Mesothelial cell of epicardium (in vitro differentiated cells): ENCODE results near the gene EIF4G3. TPM values are rescaled to one million over a fixed set of nuclear protein-coding genes. Genes with fewer than 3 reads are reported as not detected.
A peak's percentile ranks its signal among the peaks of the same experiment; 100 is the strongest.

ENCODE experiments used
- DNase-seq, 2 experiments: peaks; one replicate each; pipeline ENCODE4 v3.0.0; 2021; ENCODE audit warnings: low spot score in 2 of 2; ENCODE audit not compliant: unreplicated experiment in 2 of 2
- H3K27ac Mint-ChIP-seq: 2 replicates; pipeline ENCODE4 v1.8.0; 2021; ENCODE audit warnings: mixed read lengths
- H3K27me3 Mint-ChIP-seq: 2 replicates; pipeline ENCODE4 v1.8.0; 2021; ENCODE audit warnings: low read depth, mixed read lengths
- H3K36me3 Mint-ChIP-seq: 2 replicates; pipeline ENCODE4 v1.8.0; 2021; ENCODE audit warnings: mixed read lengths
- H3K4me1 Mint-ChIP-seq: 2 replicates; pipeline ENCODE4 v1.8.0; 2021; ENCODE audit warnings: mixed read lengths
- H3K4me3 Mint-ChIP-seq: 2 replicates; pipeline ENCODE4 v1.8.0; 2021; ENCODE audit warnings: mild to moderate bottlenecking, moderate library complexity, mixed read lengths
- H3K9me3 Mint-ChIP-seq: 2 replicates; pipeline ENCODE4 v1.8.0; 2021; ENCODE audit warnings: mixed read lengths
- total RNA-seq: library from RNA; stranded (reverse); gene quantifications from 3 replicates; pipeline ENCODE4 v1.2.1, GENCODE V29; 2021
- TF ChIP-seq, protein P1 (sequence below): fragments of 200-600 bp; sonication (generic); IDR thresholded peaks from one replicate; pipeline ENCODE4 v1.5.0; 2021; ENCODE audit warnings: antibody characterized with exemption; ENCODE audit not compliant: unreplicated experiment

The EIF4G3 gene
- total RNA-seq, 1 donor from 2014 or later, result 106 TPM

DNA sequence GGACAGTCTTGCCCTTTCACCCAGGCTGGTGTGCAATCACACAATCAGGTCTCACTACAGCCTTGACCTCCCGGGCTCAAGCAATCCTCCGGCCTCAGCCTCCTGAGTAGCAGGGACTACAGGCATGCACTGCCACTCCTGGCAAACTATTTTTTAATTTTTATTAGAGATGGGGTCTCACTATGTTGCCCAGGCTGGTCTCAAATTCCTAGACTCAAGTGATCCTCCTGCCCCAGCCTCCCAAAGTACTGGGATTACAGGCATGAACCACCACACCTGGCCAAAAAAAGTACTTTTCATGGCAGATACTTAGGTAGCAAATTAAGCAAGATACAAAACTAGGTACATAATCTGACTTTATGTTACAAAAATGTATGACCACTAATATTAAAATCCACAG is 8.3 kb downstream of the EIF4G3 start:
- Mint-ChIP-seq H3K27me3 (no peaks in the 10 kb centered on the region), H3K4me1 (peaks cover 13% of the 10 kb centered on the region), H3K36me3 (peaks cover 25% of the 10 kb centered on the region), H3K4me3 (no peak overlapping the region), H3K9me3 (peaks cover 4% of the 10 kb centered on the region), H3K27ac (no peak overlapping the region)
- no peak for DNase-seq
- TF ChIP-seq, protein P1, sequence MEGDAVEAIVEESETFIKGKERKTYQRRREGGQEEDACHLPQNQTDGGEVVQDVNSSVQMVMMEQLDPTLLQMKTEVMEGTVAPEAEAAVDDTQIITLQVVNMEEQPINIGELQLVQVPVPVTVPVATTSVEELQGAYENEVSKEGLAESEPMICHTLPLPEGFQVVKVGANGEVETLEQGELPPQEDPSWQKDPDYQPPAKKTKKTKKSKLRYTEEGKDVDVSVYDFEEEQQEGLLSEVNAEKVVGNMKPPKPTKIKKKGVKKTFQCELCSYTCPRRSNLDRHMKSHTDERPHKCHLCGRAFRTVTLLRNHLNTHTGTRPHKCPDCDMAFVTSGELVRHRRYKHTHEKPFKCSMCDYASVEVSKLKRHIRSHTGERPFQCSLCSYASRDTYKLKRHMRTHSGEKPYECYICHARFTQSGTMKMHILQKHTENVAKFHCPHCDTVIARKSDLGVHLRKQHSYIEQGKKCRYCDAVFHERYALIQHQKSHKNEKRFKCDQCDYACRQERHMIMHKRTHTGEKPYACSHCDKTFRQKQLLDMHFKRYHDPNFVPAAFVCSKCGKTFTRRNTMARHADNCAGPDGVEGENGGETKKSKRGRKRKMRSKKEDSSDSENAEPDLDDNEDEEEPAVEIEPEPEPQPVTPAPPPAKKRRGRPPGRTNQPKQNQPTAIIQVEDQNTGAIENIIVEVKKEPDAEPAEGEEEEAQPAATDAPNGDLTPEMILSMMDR, result no peak

DNA sequence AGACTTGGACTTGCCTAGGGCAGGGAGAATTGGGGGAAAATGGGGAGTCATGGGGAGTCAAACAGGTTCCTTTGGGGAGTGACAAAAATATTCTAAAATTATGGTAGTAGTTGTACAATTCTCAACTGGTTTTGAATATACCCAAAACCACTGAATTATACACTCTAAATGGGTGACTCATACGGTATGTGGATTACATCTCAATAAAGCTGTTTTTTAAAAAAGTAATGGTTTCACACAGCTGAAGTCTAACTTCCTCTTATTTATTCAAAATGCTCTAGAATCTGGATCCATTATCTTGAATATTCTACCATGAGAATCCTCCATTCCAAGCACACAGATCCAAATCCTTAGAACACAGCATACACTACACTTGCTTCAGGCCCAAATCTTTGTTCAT is 11.1 kb downstream of the EIF4G3 start:
- peaks cover 38% of the 10 kb centered on the region for H3K36me3 Mint-ChIP-seq
- TF ChIP-seq, protein P1, result no peak
- no peak overlapping the region for H3K27ac Mint-ChIP-seq
- H3K4me1 Mint-ChIP-seq, result peaks cover 4% of the 10 kb centered on the region
- DNase-seq, result no peak
- no peak overlapping the region for H3K4me3 Mint-ChIP-seq
- H3K27me3 Mint-ChIP-seq, result no peaks in the 10 kb centered on the region
- peaks cover 4% of the 10 kb centered on the region for H3K9me3 Mint-ChIP-seq

DNA sequence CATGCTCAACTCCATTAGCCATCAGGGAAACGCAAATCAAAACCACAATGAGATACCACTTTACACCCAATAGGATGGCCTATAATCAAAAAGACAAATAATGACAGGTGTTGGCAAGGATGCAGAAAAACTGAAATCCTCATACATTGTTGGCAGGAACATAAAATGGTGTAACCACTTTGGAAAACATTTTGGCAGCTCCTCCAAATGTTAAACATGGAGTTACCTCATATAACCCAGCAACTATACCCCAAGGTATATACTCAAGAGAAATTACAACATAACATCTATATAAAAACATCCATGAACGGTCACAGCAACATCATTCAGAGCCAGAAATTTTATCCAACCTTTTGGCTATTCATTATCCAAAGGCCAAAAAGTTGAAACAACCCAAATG is 11.6 kb downstream of the EIF4G3 start:
- Mint-ChIP-seq H3K27ac (no peak overlapping the region), H3K4me3 (no peak overlapping the region), H3K4me1 (peaks cover 4% of the 10 kb centered on the region), H3K36me3 (peaks cover 43% of the 10 kb centered on the region), H3K27me3 (no peaks in the 10 kb centered on the region), H3K9me3 (peaks cover 4% of the 10 kb centered on the region)
- no peak for DNase-seq
- TF ChIP-seq, protein P1, result no peak

DNA sequence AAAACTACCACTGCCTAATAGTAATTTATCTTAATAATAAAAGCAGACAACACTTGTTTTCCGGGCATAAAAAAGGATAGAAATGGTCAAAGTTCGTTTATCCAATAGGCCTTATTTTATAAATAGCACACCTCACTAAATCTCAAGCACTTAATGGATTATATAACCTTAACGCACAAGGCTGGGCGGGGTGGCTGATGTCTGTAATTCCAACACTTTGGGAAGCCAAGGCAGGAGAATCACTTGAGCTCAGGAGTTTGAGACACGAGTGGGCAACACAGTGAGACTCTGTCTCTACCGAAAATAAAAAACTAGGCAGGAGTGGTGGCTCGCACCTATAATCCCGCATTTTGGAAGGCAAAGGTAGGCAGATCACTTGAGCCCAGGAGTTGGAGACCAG is 12.4 kb downstream of the EIF4G3 start:
- Mint-ChIP-seq H3K27ac (no peak overlapping the region), H3K9me3 (peaks cover 4% of the 10 kb centered on the region), H3K36me3 (peaks cover 44% of the 10 kb centered on the region), H3K4me1 (peaks cover 4% of the 10 kb centered on the region), H3K4me3 (no peak overlapping the region), H3K27me3 (no peaks in the 10 kb centered on the region)
- no peak for DNase-seq
- TF ChIP-seq, protein P1, result no peak

DNA sequence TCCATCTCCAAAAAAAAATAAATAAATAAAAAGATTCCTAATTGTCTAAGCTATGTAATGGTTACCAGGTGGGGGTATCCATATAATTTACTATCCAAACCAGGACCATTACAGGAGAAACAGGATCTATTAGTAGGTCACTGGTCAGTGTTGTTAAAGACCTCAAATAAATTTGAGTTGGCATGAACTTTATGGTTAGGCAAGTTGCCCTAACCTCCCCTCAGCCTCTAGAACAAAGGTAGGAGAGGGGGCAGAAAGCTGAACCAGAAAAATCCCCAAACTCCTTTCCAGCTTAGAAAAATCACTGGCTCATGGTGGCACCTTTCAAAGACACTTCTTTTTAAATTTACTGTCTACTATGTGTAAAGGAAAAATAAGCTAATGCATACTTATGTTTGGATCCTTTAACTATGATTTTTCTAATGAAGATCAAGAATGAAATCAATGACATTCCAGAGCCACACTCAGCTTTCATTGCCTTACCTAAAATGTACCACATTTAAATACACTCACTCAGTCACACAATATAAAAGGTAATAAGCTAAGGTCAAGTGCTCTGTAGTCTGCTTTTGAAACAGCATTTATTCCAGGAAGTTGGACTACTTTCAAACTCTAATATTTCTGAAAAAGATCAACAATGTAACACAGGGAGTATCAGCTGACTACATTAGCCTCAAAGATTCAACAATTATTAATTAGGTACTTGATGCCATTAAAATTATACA is 13.8 kb downstream of the EIF4G3 start:
- TF ChIP-seq, protein P1, result no peak
- Mint-ChIP-seq H3K36me3 (peaks cover 44% of the 10 kb centered on the region), H3K27ac (peak overlapping the region; percentile 83), H3K4me1 (peaks cover 4% of the 10 kb centered on the region), H3K9me3 (peaks cover 4% of the 10 kb centered on the region), H3K27me3 (no peaks in the 10 kb centered on the region), H3K4me3 (no peak overlapping the region)
- DNase-seq, result no peak

DNA sequence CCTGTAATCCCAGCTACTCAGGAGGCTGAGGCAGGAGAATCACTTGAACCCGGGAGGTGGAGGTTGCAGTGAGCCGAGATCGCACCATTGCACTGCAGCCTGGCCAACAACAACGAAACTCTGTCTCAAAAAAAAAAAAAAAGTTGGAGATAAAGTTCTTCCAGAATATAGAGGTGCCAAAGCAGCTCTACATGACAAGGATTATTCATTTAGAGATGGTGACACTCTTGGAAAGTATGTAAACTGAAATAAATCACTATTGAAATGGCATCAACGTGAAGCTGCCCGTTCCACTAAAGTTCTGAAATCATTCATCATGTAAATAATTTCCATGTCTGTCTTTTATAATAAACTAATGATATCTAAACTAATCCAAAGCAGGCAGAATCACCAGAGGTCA is 14.9 kb downstream of the EIF4G3 start:
- no peak for DNase-seq
- Mint-ChIP-seq H3K9me3 (peaks cover 4% of the 10 kb centered on the region), H3K27ac (no peak overlapping the region), H3K4me3 (no peak overlapping the region), H3K4me1 (peaks cover 4% of the 10 kb centered on the region), H3K27me3 (no peaks in the 10 kb centered on the region), H3K36me3 (peaks cover 39% of the 10 kb centered on the region)
- TF ChIP-seq, protein P1, result no peak
